Breast epithelium (tissue), 3 donors: ENCODE results near the gene AGAP1.

Experiments
- POLR2A ChIP-seq: fragments of 450-650 bp; IDR thresholded peaks from one replicate; pipeline ENCODE4 v1.6.1; 2016; ENCODE audit warnings: antibody characterized with exemption, mild to moderate bottlenecking, moderate library complexity
- POLR2AphosphoS5 ChIP-seq, 3 donors: sonication (generic); formaldehyde crosslinking; IDR thresholded peaks; one replicate each; pipeline ENCODE4 v1.6.1; 2017; ENCODE audit warnings: antibody characterized with exemption in 3 of 3
- TF ChIP-seq, protein P1 (sequence below), 3 donors: fragments of 450-650 bp; IDR thresholded peaks; one replicate each; pipeline ENCODE4 v1.5.1; 2016 to 2017; ENCODE audit warnings: antibody characterized with exemption in 3 of 3, mild to moderate bottlenecking in 3 of 3, moderate library complexity in 3 of 3

DNA sequence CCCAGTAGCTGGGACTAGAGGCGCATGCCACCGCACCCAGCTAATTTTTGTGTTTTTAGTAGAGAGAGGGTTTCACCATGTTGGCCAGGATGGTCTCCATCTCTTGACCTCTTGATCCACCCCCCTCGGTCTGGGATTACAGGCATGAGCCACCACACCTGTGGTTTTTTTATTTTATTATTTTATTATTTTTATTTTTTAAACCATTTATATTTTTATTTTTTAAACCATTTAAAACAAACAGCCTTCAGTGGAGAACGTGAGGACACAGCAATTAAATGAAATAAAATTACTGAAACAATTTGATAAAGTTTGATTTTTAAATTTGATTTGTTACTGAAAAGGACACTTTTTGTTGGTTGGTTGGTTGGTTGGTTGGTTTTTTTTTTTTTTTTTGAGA is 181.0 kb downstream of the AGAP1 start:
- TF ChIP-seq, protein P1, sequence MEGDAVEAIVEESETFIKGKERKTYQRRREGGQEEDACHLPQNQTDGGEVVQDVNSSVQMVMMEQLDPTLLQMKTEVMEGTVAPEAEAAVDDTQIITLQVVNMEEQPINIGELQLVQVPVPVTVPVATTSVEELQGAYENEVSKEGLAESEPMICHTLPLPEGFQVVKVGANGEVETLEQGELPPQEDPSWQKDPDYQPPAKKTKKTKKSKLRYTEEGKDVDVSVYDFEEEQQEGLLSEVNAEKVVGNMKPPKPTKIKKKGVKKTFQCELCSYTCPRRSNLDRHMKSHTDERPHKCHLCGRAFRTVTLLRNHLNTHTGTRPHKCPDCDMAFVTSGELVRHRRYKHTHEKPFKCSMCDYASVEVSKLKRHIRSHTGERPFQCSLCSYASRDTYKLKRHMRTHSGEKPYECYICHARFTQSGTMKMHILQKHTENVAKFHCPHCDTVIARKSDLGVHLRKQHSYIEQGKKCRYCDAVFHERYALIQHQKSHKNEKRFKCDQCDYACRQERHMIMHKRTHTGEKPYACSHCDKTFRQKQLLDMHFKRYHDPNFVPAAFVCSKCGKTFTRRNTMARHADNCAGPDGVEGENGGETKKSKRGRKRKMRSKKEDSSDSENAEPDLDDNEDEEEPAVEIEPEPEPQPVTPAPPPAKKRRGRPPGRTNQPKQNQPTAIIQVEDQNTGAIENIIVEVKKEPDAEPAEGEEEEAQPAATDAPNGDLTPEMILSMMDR (IDR thresholded peaks at IDR 0.05): no peak
- TF ChIP-seq POLR2A (no peak), POLR2AphosphoS5 (IDR thresholded peaks at IDR 0.05) (no peak)
